Choroid plexus epithelial cell (primary cell): ENCODE measurements around the gene TGDS.
"Not testable (repeated sequence)": the region's sequence is repeated elsewhere in the genome, so short reads cannot be mapped to it uniquely, and the experiment has no call there.

Source experiments
- DNase-seq: peaks from one replicate; pipeline ENCODE4 v3.0.0-alpha.2; 2010; ENCODE audit warnings: low read depth
- H3K4me3 ChIP-seq: 2 replicates; pipeline ENCODE4 v1.5.1; 2011; ENCODE audit warnings: low read depth, mild to moderate bottlenecking, control low read depth, low read length, moderate library complexity
- TF ChIP-seq, protein P1 (sequence below): conservative IDR thresholded peaks from 2 replicates; pipeline ENCODE4 v1.5.1; 2011; ENCODE audit warnings: low read depth, mild to moderate bottlenecking, control low read depth, inconsistent platforms, low read length, moderate library complexity

Gene TGDS, protein sequence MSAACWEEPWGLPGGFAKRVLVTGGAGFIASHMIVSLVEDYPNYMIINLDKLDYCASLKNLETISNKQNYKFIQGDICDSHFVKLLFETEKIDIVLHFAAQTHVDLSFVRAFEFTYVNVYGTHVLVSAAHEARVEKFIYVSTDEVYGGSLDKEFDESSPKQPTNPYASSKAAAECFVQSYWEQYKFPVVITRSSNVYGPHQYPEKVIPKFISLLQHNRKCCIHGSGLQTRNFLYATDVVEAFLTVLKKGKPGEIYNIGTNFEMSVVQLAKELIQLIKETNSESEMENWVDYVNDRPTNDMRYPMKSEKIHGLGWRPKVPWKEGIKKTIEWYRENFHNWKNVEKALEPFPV

DNA sequence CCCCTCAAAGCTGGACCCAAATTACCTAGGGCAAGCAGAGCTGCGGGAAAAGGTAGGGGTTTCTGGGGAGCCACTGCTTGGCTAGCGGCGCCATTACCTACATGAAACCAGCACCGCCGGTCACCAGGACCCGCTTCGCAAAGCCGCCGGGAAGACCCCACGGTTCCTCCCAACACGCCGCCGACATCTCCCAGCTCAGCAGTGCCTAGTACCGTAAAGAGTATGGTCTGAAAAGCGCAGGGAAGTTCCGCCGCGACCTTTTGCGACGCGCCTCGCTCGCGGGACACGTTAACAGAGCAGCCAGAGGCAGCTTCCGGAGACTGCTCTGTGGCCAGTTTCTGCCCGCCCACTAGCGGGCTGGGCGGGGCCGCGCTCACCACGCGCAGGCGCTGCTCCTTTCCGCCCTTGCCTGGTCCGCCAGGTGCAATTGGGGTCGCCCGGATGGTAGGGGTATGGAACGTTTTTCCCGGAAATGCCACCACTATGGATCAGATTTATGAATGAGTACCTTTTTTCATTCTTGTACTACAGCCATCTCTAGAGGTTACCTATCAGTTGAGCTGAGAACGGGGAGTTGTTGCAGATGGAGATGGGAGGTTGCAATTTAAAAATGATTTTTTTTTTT is at the start of gene TGDS:
TGDS (minus strand) TSS at position 203 of the 625 bp plus-strand sequence; CDS start at position 187, 16 bp downstream.
- peak within 1 kb of the TSS; percentile 74 for H3K4me3 ChIP-seq
- TF ChIP-seq, protein P1, sequence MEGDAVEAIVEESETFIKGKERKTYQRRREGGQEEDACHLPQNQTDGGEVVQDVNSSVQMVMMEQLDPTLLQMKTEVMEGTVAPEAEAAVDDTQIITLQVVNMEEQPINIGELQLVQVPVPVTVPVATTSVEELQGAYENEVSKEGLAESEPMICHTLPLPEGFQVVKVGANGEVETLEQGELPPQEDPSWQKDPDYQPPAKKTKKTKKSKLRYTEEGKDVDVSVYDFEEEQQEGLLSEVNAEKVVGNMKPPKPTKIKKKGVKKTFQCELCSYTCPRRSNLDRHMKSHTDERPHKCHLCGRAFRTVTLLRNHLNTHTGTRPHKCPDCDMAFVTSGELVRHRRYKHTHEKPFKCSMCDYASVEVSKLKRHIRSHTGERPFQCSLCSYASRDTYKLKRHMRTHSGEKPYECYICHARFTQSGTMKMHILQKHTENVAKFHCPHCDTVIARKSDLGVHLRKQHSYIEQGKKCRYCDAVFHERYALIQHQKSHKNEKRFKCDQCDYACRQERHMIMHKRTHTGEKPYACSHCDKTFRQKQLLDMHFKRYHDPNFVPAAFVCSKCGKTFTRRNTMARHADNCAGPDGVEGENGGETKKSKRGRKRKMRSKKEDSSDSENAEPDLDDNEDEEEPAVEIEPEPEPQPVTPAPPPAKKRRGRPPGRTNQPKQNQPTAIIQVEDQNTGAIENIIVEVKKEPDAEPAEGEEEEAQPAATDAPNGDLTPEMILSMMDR = no peak
- peak; percentile 95 for DNase-seq

DNA sequence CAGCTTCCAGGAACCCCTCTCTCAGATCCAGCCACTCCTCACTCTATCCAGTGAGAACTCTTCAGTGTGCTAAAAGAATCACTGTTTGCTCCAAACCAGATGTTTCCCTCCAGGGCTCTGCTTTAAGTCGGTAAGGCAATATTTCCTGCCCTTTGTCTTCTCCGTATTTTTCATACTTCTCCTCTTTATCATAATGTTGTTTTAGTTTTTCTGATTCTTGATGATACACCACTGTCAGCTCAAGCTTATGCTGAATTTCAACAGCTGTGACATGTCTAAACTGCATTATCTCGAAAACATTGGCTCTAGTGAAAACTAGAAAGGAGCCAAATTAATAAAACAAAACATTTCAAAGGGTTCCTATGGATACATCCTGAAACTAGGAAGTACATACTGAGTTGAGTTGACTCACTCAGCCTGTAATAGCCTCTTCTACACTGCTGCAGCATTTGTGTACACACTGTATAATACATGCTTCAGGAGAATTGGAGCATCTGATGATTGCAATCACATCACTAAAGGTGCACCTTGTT is 45.5 kb upstream of the TGDS start:
- DNase-seq = peak; percentile 82
- H3K4me3 ChIP-seq = no peak overlapping the region
- TF ChIP-seq, protein P1 = no peak

DNA sequence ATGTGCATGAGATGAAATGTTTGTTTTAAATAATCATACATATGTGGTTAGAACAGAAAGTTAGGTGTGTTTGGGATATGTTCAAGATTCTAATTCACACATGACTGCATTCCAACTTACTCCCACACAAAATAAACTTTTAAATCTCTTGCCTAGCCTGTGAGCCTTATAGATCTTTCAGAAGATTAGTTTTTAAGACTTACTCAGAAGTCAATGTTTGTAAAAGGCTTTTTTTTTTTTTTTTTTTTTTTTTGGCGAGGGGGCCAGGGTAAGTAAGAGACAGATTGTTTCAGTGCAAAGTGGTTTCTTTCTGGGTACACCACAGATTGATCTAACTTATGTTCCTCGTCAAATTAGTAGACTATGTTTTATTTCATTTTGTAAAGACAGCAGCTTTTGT is 44.8 kb upstream of the TGDS start:
- DNase-seq = peak; percentile 48
- TF ChIP-seq, protein P1 = no peak
- H3K4me3 ChIP-seq = no peak overlapping the region

DNA sequence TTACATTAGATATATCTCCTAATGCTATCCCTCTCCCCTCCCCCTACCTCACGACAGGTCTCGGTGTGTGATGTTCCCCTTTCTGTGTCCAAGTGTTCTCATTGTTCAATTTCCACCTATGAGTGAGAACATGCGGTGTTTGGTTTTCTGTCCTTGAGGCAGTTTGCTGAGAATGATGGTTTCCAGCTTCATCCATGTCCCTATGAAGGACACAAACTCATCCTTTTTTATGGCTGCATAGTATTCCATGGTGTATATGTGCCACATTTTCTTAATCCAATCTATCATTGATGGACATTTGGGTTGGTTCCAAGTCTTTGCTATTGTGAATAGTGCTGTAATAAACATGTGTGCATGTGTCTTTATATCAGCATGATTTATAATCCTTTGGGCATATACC is 41.7 kb upstream of the TGDS start:
- not testable (repeated sequence) for DNase-seq, H3K4me3 ChIP-seq

DNA sequence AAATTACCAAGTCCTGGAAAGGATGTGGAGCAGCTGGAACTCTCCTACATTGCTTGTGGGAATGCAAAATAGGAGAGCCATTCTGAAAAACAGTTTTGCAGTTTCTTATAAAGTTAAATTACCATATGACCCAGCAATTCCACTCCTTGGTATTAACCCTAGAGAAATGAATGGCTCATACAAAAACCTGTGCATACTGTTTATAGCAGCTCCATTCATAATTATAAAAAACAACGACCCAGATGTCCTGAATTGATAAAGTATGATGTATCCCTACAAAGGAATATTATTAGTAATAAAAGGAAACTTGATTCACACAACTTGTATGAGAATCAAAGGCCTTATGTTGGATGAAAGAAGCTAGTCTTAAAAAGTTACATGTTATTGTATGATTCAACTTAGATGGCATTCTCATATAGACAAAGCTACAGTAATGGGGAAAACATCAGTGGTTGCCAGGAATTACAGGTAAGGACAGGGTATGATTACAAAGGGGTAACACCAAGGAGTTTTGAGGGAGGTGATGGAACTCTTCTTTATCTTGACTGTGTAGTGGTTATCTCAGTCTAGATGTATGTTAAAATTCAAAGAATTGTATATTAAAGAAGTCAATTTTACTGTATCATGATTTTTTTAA is 41.1 kb upstream of the TGDS start:
- TF ChIP-seq, protein P1 = no peak
- H3K4me3 ChIP-seq = no peak overlapping the region
- no peak for DNase-seq

DNA sequence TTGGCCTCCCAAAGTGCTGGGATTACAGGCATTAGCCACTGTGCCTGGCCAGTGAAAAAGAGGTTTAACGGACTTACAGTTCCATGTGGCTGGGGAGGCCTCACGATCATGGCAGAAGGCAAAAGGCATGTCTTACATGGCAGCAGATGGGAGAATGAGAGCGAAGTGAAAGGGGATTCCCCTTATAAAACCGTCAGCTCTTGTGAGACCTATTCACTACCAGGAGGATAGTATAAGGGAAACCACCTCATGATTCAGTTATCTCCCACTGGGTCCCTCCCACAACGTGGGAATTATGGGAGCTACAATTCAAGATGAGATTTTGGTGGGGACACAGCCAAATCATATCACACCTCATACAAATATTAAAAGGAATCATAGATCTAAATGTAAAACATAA is 40.1 kb upstream of the TGDS start:
- peak; percentile 28 for DNase-seq
- H3K4me3 ChIP-seq = not testable (repeated sequence)

DNA sequence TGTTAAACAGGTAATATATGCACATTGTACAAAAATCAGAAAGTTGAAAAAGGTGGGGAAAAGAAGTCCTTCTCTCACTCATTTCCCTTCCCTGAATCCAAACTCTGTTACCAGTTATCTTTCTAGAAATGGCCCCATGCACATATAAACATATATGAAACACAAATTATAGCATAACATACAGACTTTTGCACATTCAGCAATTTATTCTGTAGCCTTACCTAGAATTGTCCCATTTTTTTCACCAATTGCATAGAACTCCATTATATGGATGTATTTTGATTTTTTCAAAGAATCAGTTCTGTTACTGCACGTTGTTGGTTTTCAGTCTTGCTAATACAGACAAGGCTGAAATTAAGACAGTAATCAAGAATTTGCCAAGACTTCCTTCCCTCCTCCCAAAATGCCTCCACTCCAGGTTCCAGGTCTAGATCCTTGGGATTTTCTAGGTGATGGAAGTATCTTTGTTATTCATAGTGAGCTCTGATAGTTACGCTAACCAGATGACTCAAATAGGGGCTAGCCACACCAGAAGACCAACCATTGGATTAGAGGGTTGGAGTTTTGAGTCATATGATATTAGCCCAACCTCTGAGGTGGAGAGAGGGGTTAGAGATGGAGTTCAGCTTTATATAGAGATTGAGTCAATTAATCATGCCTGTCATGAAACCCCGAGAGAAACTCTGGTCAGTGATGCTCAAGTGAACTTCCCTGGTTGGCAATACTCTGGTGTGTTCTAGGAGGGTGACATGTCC is 36.5 kb upstream of the TGDS start:
- DNase-seq = no peak
- TF ChIP-seq, protein P1 = no peak
- H3K4me3 ChIP-seq = no peak overlapping the region
